Activated CD4-positive, alpha-beta T cell treated with anti-CD3 and anti-CD28 coated beads, Interleukin-2, amount 50 U/mL, for 1 hour (primary cell): Measurements from ENCODE around the gene MAF.

Experiments used
- DNase-seq: peaks from one replicate; pipeline ENCODE4 v3.0.0-alpha.2; 2020

The MAF gene

GRCh38 chr16:79600638-79601091, at the start of gene MAF:
Gene MAF, minus strand, starts transcription at chr16:79600737. Its CDS starts 835 bp downstream, at chr16:79599902.
- DNase-seq = peak; percentile 86

- no peak for DNase-seq
Measured at GRCh38 chr16:79648826-79649225, 48.3 kb upstream of the MAF start.

- no peak for DNase-seq
Measured at GRCh38 chr16:79647586-79647985, 47.0 kb upstream of the MAF start.

- no peak for DNase-seq
Measured at GRCh38 chr16:79645701-79646100, 45.2 kb upstream of the MAF start.

DNA sequence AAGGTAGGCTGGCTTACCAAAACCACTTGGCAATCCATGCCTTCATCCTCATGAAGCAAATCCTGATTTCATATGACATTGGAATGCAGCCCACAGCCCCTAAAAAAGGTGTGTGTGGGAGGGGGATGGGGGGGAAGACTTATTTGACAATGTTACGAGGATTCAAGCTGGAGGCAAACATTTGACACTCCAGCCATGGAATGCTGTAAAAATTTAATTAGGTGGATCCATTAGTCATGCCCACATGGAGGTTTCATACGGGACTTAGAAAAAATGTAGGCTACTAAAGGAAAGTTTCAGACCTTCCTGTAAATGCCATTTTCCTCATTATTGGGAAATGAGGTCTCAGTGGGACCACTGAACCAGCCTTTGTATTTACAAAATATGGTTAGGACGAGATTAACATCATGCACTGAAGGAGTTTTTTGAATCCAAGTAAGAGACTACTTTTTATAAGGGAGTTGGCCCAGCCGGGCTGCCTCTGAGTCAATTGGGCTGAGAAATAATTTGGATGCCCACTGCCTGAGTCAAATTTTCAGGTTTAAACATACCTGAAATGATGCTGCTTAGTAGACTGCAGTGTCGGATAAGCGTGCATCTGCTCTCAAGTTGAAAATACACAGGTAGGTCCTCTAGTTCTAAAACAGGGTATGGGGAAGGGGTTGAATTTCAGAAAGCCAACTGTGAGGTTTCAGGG, 44.6 kb upstream of the MAF start:
- no peak for DNase-seq

DNA sequence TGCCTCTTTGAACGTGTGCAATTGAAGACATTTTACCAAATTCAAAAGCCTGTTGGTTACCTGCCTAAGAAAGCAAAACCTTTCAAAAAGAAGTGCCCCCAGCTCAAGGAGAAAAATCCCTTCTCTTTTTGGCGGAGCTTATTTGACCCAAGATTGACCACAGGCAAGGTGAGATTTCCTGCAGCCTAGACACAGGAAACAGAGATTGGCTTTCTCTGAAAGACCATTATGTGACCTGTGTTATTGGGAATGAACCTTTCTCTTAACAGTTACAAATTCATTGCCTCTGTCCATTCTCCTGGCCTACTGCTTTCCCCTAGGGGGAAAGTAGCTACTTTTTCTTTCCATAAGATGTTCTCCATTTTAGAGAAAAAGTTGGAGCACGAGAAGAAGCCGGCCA, 42.1 kb upstream of the MAF start:
- DNase-seq = no peak

DNA sequence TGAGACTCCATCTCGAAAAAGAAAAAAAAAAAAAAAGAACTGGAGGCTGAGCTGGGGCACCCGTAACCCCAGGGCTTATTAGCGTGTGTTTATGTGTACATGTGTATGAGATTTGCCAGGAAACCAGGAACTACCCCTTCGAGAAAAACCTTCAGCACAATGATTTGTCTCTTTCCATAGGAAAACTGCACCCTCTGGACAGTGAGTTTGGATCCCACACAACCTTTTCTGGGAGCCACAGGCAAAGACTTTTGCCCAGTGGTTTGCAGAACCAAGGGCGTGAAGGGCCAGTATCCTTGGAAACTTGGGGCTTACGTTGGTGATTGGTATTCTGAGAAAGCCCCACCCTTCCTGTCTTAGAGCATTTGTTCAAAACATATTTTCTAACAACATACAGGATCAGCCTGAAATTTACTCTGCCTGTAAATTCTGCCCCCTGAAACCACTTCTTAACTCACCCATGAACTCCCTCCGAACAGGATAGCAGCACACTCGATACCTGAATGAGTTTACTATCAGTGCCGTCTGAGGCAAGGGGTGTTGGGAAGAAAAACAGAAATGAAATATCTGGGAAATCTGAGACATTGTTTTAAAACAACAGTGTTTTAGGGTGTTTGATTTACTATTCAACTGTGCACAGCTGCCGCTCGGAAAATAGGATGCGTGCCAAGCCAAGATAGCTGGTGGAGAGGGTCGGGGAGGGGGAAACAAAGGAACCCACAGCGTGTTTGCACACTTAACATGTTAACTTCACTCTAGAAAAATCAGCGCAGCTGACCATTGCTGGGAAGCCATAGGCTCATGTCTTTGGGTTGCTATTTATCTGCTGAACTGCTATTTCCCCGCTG, 40.2 kb upstream of the MAF start:
- no peak for DNase-seq

- DNase-seq = no peak
Measured at GRCh38 chr16:79639576-79640311, 39.2 kb upstream of the MAF start.

DNA sequence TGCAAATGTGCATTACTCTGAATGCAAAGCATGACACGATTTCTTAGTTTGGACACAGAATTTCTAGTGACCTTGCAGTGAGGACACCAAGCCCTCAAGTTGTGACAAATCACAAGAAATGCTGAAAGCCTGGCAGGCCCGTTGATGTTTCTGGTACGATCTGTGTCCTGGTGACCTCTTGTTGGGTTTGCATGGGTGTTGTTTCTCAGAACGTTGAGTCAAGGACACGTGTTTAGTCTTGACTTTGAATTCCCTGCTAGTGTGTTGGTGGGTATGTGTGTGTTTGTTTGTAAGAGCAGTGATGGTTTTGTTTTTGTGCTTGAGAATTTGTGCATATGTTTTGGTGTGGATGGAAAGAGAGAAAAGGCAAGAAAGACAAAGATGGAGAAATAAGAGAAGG, 37.8 kb upstream of the MAF start:
- DNase-seq = no peak

GRCh38 chr16:79635488-79635887, 35.0 kb upstream of the MAF start:
- DNase-seq = no peak

GRCh38 chr16:79634298-79634697, 33.8 kb upstream of the MAF start:
- no peak for DNase-seq

DNA sequence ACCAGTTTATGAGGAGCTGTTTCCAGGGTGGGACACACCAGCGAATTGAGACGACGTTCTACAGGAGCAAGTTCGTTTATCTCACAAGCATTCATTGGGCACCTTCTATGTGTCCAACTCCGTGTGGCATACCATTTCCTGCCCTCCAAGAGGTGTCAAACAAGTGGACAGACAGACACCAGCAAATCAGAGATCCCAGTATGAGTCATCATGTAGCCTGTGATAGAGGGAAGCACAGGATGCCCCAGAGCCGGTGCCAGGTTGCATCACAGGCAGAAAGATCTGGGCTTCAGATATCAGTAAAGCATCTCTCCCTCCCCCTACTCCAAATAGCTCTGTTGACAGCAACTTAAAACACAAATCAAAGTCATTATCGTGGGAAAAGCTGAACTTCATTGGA, 31.8 kb upstream of the MAF start:
- DNase-seq = no peak

- no peak for DNase-seq
Measured at GRCh38 chr16:79628988-79629387, 28.5 kb upstream of the MAF start.

GRCh38 chr16:79628501-79628975, 28.0 kb upstream of the MAF start:
- no peak for DNase-seq

GRCh38 chr16:79627092-79627491, 26.6 kb upstream of the MAF start:
- no peak for DNase-seq

DNA sequence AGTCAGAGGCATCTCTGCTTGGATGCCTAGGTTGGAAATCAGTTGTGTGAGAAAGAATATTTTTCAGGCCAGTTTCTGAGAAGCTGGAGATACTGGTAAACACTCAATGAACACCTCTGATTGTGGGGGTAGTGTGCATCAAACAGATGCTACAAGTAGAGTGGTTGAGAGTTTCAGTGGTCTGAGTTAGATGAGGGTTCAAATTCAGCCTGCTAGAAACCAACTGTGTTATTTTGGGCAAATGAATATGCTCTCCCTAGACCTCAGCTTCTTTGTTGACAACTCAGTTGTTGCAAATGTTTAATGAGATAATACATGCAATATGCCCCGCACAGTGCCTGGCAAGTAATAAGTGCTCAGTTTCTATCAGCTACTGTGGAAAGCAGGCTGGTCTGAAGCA, 25.2 kb upstream of the MAF start:
- DNase-seq = no peak

DNA sequence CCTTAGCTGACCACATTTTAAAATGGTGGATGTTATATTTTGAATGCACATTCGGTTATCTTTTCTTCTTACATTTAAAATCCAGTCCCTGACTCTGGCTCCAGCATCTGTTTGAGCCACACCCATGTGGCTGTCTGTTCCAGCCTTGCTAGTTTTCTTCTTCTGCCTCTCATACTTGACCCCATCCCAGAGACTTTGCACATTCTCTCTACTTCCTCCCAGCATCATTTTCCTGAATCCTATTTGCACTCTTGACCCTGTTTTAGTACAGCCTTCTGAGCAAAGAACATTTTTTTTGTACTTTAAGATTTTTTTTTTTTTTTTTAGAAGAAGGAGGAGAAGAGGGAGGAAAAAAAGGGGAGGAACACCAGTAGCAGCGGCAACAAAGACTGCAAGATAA, 23.3 kb upstream of the MAF start:
- DNase-seq = no peak

- no peak for DNase-seq
Measured at GRCh38 chr16:79623062-79623461, 22.5 kb upstream of the MAF start.

- DNase-seq = no peak
Measured at GRCh38 chr16:79621027-79621426, 20.5 kb upstream of the MAF start.

GRCh38 chr16:79618692-79619050, 18.1 kb upstream of the MAF start:
- DNase-seq = no peak

DNA sequence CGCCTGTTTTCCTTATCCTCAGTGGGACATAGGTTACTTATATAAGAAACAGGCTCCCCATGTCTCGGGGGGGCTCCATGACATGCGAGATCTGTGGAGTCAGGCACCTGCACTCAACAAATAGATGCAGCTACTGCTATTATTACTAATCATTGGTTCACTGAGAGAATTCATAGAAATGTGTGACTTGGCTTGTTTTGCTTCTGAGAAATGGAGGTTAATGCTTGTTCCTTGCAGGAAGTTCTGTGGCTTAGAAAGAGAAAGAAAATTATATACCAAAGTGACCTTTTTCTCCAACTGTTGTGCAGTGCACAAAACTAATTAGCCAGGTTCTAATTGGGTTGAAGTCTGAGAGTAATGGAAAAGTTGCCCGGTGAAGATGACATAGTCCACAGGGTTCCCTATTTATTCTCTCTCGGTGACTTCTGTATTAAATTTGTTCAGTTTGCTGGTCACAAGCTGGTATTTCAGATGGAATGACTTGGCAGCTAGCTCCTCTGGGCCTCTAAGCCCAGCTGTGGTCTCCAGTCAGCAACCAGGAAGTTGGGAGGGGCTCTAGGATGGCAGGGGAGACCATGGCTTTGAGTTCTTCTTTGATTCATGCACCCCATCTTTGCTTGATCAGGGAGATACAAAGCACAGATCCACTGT, 17.6 kb upstream of the MAF start:
- no peak for DNase-seq

DNA sequence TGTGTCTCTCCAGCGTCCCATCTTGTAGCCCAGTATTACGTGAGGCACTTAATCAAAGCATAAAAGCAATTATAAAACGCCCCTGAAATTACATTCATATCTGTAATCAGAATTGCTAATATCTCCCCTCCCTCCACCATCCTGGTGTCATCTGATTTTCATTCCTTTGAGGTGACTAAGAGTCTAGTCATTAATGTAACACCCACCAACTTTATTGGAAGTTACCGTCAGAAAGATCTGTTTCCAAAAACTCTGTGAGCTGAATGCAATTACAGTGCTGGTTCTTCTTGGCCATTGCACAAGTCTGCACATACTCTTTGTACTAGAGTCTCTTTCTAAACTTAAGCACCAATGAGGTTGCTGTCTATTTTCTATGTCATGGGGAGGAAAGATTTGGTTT, 12.5 kb upstream of the MAF start:
- DNase-seq = no peak

- DNase-seq = no peak
Measured at GRCh38 chr16:79612207-79612606, 11.7 kb upstream of the MAF start.
